ENCODE data around the gene SMARCC2.
A peak's percentile ranks its signal among the peaks of the same experiment; 100 is the strongest.

SMARCC2 gene

GRCh38 chr12:56158029-56158925 is 31.0 kb downstream of the SMARCC2 start, which contains the start of gene MYL6 (continued):
- TF ChIP-seq ZBTB44 (tag by site-specific recombination; IDR thresholded peaks at IDR 0.05) = 0 out of 2 replicates have a peak, but pooled peaks have one; percentile 13
- TF ChIP-seq ZBTB17 (tag by site-specific recombination; IDR thresholded peaks at IDR 0.05) = peak; percentile 72
- peak; percentile 32; the same call in 1 of the 2 replicates for TF ChIP-seq ZBTB20 (tag by site-specific recombination; IDR thresholded peaks at IDR 0.05)
- TF ChIP-seq EGR2 (tag by site-specific recombination; IDR thresholded peaks at IDR 0.05; ENCODE audit: low read depth) = no peak
- TF ChIP-seq ZNF549 (tag by site-specific recombination; IDR thresholded peaks at IDR 0.05) = no peak
- no peak for TF ChIP-seq ZNF155 (tag by site-specific recombination; IDR thresholded peaks at IDR 0.05)
- TF ChIP-seq ZNF561 (tag by site-specific recombination; IDR thresholded peaks at IDR 0.05; ENCODE audit: borderline replicate concordance) = 0 out of 2 replicates have a peak, but pooled peaks have one; percentile 0
- no peak for TF ChIP-seq TRIM28 (IDR thresholded peaks at IDR 0.05; ENCODE audit: borderline replicate concordance, low read length)
- no peak for TF ChIP-seq ZNF221 (tag by site-specific recombination; IDR thresholded peaks at IDR 0.05; ENCODE audit: borderline replicate concordance)
- peak; percentile 91 for TF ChIP-seq KLF17 (tag by site-specific recombination; IDR thresholded peaks at IDR 0.05)
- TF ChIP-seq ZNF23 (tag by site-specific recombination; IDR thresholded peaks at IDR 0.05; ENCODE audit: borderline replicate concordance) = no peak
- peak; percentile 67 for TF ChIP-seq ZNF335 (tag by site-specific recombination; conservative IDR thresholded peaks at IDR 0.05)
- TF ChIP-seq ZNF169 (tag by site-specific recombination; IDR thresholded peaks at IDR 0.05) = peak; percentile 63; the same call in 1 of the 2 replicates
- 0 out of 2 replicates have a peak, but pooled peaks have one; percentile 46 for TF ChIP-seq KLF10 (tag by site-specific recombination; IDR thresholded peaks at IDR 0.05)
- TF ChIP-seq PRDM1 (tag by site-specific recombination; IDR thresholded peaks at IDR 0.05) = no peak; the same call in 1 of the 2 replicates
- TF ChIP-seq ZNF341 (tag by site-specific recombination; IDR thresholded peaks at IDR 0.05; ENCODE audit: low read depth) = peak; percentile 86
- TF ChIP-seq ZNF391 (tag by site-specific recombination; IDR thresholded peaks at IDR 0.05; ENCODE audit: borderline replicate concordance, low read depth) = peak; percentile 98
- peak; percentile 61; the same call in 1 of the 2 replicates for TF ChIP-seq ZNF610 (tag by site-specific recombination; IDR thresholded peaks at IDR 0.05; ENCODE audit: borderline replicate concordance)
- TF ChIP-seq GFI1B (tag by site-specific recombination; IDR thresholded peaks at IDR 0.05) = no peak
- TF ChIP-seq ZBTB7A (tag by site-specific recombination; IDR thresholded peaks at IDR 0.05; ENCODE audit: low read depth) = peak; percentile 88
- no peak; the same call in 1 of the 2 replicates for TF ChIP-seq ZNF10 (tag by site-specific recombination; IDR thresholded peaks at IDR 0.05)
- peak; percentile 93 for TF ChIP-seq FEZF1 (tag by site-specific recombination; IDR thresholded peaks at IDR 0.05)
- no peak; the same call in 1 of the 2 replicates for TF ChIP-seq SALL2 (tag by site-specific recombination; IDR thresholded peaks at IDR 0.05; ENCODE audit: borderline replicate concordance)
- no peak for TF ChIP-seq TCF7L2 (IDR thresholded peaks at IDR 0.05; ENCODE audit: borderline replicate concordance, low read depth, low read length)
- TF ChIP-seq ZNF513 (tag by site-specific recombination; IDR thresholded peaks at IDR 0.05) = no peak; the same call in 1 of the 2 replicates
- TF ChIP-seq RBAK (tag by site-specific recombination; IDR thresholded peaks at IDR 0.05) = no peak
- no peak for TF ChIP-seq HOXC10 (CRISPR knock-in tag; IDR thresholded peaks at IDR 0.05)
- TF ChIP-seq GLIS2 (tag by site-specific recombination; IDR thresholded peaks at IDR 0.05) = peak; percentile 70
- no peak for TF ChIP-seq ZNF664 (tag by site-specific recombination; IDR thresholded peaks at IDR 0.05)
- TF ChIP-seq ZBTB8A (tag by site-specific recombination; IDR thresholded peaks at IDR 0.05) = peak; percentile 67
- TF ChIP-seq CTCF (tag by site-specific recombination; IDR thresholded peaks at IDR 0.05) = peak; percentile 30
- peak; percentile 68 for TF ChIP-seq ZNF660 (tag by site-specific recombination; IDR thresholded peaks at IDR 0.05)
- TF ChIP-seq SCRT1 (tag by site-specific recombination; IDR thresholded peaks at IDR 0.05; ENCODE audit: borderline replicate concordance) = peak; percentile 11; the same call in 1 of the 2 replicates
- peak; percentile 38 for TF ChIP-seq SP3 (tag by site-specific recombination; IDR thresholded peaks at IDR 0.05)
- peak; percentile 93 for TF ChIP-seq SP7 (tag by site-specific recombination; IDR thresholded peaks at IDR 0.05)

All from HEK293 (cell line).